GM18867 (cell line): ENCODE data around the gene GPR15.
"Not testable (repeated sequence)": the region's sequence is repeated elsewhere in the genome, so short reads cannot be mapped to it uniquely, and the experiment has no call there.

Experiments
- ATAC-seq: cut with Tn5 transposase; IDR thresholded peaks from one replicate; pipeline ENCODE4 v1.9.1; 2021; ENCODE audit warnings: mild to moderate bottlenecking, moderate library complexity; ENCODE audit not compliant: unreplicated experiment

GPR15 gene

GRCh38 chr3:98556164-98557130 lies 24.7 kb downstream of the GPR15 start:
- ATAC-seq, result peak; percentile 78

DNA sequence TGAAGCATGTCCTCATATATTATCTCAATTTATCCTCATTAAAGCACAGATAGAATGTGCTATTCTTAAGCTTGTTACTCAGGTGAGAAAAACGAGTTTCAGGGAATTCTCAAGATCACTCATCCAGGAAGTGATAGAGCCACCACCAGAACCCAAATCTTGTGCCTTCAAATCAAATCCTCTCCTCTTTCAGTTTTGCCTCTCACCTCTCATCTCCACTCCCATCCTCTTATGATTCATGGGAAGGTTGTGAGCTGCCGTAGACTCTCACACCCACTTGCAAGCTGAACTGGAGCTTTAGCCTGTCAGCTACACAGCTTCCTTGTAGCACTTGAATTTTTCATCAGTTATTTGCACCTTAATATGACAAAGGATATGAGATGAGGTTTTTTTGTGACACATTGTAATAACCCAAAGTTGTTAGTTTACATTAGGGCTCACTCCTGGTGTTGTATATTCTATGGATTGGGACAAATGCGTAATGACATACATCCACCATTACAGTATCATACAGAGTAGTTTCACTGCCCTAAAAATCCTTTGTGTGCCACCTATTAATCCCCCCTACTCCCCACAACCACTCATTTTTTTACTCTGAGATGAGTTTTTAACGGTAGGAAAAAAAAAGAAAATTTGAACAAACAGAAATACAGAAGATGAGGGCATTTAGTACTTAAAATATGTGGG lies 25.7 kb downstream of the GPR15 start:
- ATAC-seq, result peak; percentile 16

- ATAC-seq, result no peak
Measured at GRCh38 chr3:98558100-98558827, 26.5 kb downstream of the GPR15 start.

DNA sequence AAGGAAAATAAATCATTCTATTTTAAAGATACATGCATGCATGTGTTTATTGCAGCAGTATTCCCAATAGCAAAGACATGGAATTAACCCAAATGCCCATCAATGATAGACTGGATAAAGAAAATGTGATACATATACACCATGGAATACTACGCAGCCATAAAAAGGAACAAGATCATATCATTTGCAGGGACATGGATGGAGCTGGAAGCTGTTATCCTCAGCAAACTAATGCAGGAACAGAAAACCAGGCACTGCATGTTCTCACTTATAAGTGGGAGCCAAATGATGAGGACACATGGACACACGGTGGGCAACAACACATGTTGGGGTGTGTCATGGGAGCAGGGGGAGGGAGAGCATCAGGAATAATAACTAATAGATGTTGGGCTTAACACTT lies 28.0 kb downstream of the GPR15 start:
- ATAC-seq, result not testable (repeated sequence)

DNA sequence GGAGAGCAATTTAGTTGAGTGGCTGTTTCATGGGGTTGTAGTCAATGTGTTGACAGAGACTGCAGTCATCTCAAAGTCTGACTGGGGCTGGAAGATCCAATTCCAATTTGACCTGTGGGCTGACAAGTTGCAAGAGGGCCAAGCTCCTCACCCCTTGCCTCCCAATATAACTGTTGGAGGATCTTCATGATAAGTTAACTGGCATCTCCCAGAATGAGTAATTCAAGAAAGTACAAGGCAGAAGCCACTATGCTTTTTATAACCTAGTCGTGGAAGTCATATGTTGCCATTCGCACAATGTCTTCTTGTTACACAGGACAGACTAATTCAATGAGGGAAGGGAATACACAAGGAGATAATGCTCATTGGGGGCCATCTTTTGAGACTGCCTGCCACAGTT lies 29.1 kb downstream of the GPR15 start:
- no peak for ATAC-seq

- ATAC-seq, result no peak
Measured at GRCh38 chr3:98561727-98562521, 30.1 kb downstream of the GPR15 start.

DNA sequence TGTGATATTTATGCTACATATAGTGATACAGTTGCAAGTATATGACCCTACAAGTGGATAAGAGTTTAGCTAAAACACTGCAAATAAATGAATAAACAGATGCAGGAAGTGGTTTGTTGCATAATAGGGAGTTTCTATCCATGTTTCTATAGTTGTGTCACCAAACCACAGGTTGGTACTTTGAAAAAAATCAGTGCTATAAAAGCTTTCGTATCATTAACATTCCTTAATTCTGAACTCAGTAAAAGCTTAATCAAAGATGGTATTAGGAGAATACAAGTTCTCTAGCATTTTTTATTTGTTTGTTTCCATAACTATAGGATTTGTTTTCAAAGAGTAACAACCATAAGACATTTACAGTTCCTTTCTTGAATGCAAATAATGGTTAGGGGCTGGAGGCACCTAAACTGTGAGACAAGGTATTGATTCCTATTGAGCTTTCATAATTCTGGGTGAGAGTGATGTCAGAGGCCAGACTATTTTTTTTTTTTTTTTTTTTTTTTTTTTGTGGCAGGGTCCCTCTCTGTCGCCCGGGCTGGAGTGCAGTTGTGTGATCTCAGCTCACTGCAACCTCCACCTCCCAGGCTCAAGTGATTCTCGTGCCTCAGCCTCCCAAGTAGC lies 32.0 kb downstream of the GPR15 start:
- ATAC-seq, result peak; percentile 55

DNA sequence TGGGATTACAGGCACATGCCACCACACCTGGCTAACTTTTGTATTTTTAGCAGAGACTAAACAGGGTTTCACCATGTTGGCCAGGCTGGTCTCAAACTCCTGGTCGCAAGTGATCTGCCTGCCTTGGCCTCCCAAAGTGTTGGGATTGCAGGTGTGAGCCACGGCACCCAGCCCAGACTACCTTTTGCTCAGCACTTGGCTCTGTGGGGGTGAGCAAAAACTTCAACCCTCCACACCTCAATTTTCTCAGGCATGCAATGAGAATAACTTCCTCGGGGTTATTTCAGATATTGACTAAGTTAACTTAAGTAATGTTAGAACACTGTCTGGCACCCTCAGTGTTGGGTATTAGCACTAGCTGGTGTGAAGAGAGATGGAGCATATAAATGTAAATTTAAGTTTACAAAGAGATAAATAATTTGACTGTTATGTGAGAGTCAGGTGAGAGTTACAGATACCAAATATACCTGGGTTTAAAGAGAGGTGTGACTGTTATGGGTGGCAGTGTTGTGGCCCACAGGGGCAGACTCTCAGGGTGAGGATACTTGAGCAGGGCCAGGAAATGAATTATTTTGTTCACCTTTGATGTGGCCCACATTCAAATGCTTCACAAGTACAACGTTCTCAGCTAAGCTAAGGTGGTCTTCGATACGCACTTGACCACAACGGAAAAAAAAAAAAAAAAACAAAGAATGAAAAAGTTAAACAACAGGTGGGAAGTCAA lies 32.7 kb downstream of the GPR15 start:
- peak; percentile 26 for ATAC-seq

- no peak for ATAC-seq
Measured at GRCh38 chr3:98565237-98565643, 33.5 kb downstream of the GPR15 start.

GRCh38 chr3:98565843-98566242 lies 34.1 kb downstream of the GPR15 start:
- ATAC-seq, result no peak

GRCh38 chr3:98567666-98568270 lies 36.0 kb downstream of the GPR15 start:
- peak; percentile 35 for ATAC-seq

GRCh38 chr3:98568402-98568801 lies 36.6 kb downstream of the GPR15 start:
- no peak for ATAC-seq

DNA sequence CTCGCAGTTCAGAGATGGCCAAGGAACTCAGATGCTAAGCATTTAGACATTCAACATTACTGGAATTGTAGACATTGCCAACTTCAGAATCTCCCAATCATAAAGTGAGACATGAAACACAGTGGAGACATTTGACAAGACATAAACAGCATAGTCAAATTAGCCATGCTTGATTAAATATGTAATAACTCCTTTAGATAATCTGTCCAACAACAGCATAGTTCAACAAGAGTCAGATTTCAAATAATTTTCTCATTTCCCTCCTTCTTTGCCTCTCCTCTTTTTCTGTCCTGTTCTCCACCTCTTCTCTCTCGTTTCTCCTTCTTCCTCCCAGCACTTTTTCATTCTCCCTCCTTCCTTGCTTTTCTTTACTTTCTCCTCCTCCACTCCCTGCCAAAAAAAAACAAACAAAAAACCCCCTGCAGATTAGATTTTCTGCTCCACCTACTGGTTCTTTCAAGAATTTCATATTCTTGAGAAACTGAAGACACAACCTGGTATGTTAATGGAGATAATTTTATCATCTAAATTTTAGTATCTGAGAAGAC lies 41.5 kb downstream of the GPR15 start:
- peak; percentile 70 for ATAC-seq

DNA sequence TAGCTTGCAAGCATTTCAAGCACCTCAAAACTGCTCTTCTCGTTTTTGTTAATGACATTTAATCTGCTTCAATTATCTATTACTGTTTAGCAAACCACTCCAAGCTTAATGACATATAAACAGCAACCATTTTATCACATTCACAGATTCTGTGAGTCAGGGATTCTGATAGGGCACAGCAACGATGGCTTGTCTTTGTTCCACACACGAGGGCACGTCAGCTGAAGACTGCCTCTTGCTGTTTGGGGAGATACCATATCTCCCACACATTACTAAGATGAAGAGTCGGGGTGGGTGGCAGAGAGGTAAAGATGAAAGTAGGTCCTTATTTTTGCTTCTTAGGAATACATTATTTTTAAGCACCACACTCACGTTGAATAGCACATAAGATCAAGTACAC lies 42.4 kb downstream of the GPR15 start:
- peak; percentile 8 for ATAC-seq

DNA sequence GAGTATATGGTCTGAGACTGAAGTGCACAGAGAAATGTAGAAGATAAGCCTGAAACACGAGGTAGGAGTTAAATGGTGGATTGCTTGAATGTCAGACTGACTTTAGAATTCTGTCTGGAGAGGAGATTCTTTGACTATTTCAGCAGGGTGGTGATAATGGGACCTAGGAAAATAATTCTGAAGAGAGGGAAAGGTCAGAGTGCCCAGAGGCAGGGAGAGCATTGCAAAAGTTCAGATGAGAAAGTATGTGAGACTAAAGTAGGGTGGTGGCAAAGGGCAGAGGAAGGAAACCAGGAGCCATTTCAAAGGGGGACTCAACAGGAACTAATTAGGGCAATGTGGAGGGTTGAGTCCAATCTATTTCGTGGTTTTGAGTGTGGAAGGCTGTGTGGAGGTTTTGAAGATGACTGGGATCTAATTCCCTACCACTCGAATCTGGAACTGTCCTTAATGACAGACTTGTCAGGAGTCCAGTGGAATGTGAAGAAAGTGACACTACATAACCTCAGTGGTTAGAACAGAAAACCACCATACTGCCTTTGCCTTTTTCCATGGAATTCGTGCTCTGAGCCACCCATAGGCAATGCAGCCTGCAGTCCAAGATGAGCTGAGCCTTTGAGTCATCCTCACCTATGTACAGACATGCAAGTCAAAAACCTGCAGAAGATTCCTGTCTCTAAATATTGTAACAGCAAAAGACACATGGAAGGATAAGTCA lies 45.6 kb downstream of the GPR15 start:
- no peak for ATAC-seq

- ATAC-seq, result no peak
Measured at GRCh38 chr3:98580401-98581386, 48.9 kb downstream of the GPR15 start.

DNA sequence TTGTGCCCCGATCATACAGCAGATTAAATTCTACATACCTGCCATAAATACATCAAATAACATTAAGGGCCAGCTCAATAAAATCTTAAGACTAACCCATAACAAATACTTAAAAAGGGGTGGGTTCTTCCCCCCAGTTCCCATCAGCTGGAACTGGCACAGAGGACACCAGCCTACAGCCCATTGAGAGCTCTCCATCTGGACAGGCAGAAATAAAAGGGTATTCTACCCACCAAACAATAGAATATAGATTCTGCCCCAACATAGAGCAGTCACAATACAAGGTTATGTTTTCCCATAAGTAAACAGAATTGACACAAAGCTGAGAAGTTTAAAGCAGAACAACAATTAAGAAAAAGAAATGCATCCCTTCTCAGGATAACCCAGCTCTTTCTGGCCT lies 49.7 kb downstream of the GPR15 start:
- ATAC-seq, result no peak
